H1 (cell line): ENCODE data around the gene LAP3. TPM values are rescaled to one million over a fixed set of nuclear protein-coding genes. Genes with fewer than 3 reads are reported as not detected.

Experiments used
- CTCF ChIA-PET: fragments of 300-600 bp; sonication (Branson Sonifier 250); formaldehyde crosslinking; loops from one replicate; lab custom pipeline; 2021; ENCODE audit not compliant: partially characterized antibody; lab: Charles Lee
- POLR2A ChIA-PET: fragments of 300-600 bp; sonication (Branson Sonifier 250); formaldehyde crosslinking; loops from one replicate; lab custom pipeline; 2021; ENCODE audit warnings: inconsistent platforms; ENCODE audit not compliant: partially characterized antibody; lab: Charles Lee
- DNase-seq, 2 experiments: peaks; one replicate each; pipeline versions ENCODE4 v3.0.0 to v3.0.0-alpha.2; 2010 to 2022; ENCODE audit warnings: low spot score in 2 of 2, low read depth in 1 of 2, mixed read lengths in 1 of 2
- FAIRE-seq: peaks from 2 replicates; lab custom pipeline; 2011; peaks lifted over from hg19 to GRCh38; lab: Jason Lieb, UNC
- H2AFZ ChIP-seq: 2 replicates; pipeline ENCODE4 v1.8.1; 2012; ENCODE audit warnings: low read length, inconsistent platforms
- H2AK5ac ChIP-seq: 2 replicates; pipeline ENCODE4 v1.6.1; 2013; ENCODE audit warnings: low read depth, low read length
- H2BK120ac ChIP-seq: replicated peaks from 2 replicates; pipeline ENCODE3; 2013; ENCODE audit warnings: low read depth, low read length, inconsistent platforms
- H2BK12ac ChIP-seq: 2 replicates; pipeline ENCODE4 v1.6.1; 2013; ENCODE audit warnings: low read depth, low read length
- H2BK15ac ChIP-seq: 2 replicates; pipeline ENCODE4 v1.6.1; 2013; ENCODE audit warnings: low read length
- H2BK20ac ChIP-seq: 2 replicates; pipeline ENCODE4 v1.6.1; 2013; ENCODE audit warnings: low read length
- H2BK5ac ChIP-seq: 2 replicates; pipeline ENCODE4 v1.6.1; 2013; ENCODE audit warnings: low read depth, low read length
- H3K14ac ChIP-seq: 2 replicates; pipeline ENCODE4 v1.6.1; 2013; ENCODE audit warnings: inconsistent platforms; ENCODE audit not compliant: insufficient read length
- H3K18ac ChIP-seq: 2 replicates; pipeline ENCODE4 v1.6.1; 2013; ENCODE audit warnings: low read length; ENCODE audit errors: extremely low read depth
- H3K23ac ChIP-seq: 2 replicates; pipeline ENCODE4 v1.6.1; 2013; ENCODE audit warnings: inconsistent platforms; ENCODE audit not compliant: insufficient read length
- H3K23me2 ChIP-seq: 2 replicates; pipeline ENCODE4 v1.6.1; 2013; ENCODE audit warnings: low read depth, low read length
- H3K27ac ChIP-seq: 2 replicates; pipeline ENCODE4 v1.6.1; 2011; ENCODE audit warnings: low read depth, low read length, inconsistent platforms
- H3K27me3 ChIP-seq, 4 experiments: replicated peaks in 1 of 4; 1 replicate in 1 of 4; 2 replicates in 3 of 4; pipeline versions ENCODE4 v1.6.1 to v1.8.1; 2011 to 2013; ENCODE audit warnings: low read length in 3 of 4, mild to moderate bottlenecking in 3 of 4, inconsistent platforms in 2 of 4, mixed read lengths in 2 of 4, moderate library complexity in 1 of 4; ENCODE audit not compliant: control insufficient read depth in 3 of 4, insufficient read depth in 3 of 4; ENCODE audit errors: extremely low read depth in 1 of 4
- H3K36me3 ChIP-seq, 4 experiments: 2 replicates each; pipeline versions ENCODE4 v1.6.1 to v1.8.1; 2011 to 2013; ENCODE audit warnings: mild to moderate bottlenecking in 4 of 4, low read length in 3 of 4, moderate library complexity in 2 of 4, control low read depth in 1 of 4, inconsistent platforms in 1 of 4; ENCODE audit not compliant: insufficient read depth in 4 of 4, control insufficient read depth in 2 of 4
- H3K4ac ChIP-seq: replicated peaks from 2 replicates; pipeline ENCODE3; 2013; ENCODE audit warnings: low read length, low read depth, mixed read lengths, inconsistent platforms; ENCODE audit not compliant: insufficient read length
- H3K4me1 ChIP-seq, 4 experiments: replicated peaks in 1 of 4; 1 replicate in 1 of 4; 2 replicates in 3 of 4; pipeline versions ENCODE4 v1.6.1 to v1.8.1; 2011 to 2013; ENCODE audit warnings: low read length in 3 of 4, inconsistent platforms in 2 of 4, mixed read lengths in 1 of 4; ENCODE audit not compliant: insufficient read depth in 4 of 4, control insufficient read depth in 3 of 4
- H3K4me2 ChIP-seq, 2 experiments: 2 replicates each; pipeline versions ENCODE4 v1.6.1 to v1.8.1; 2011 to 2013; ENCODE audit warnings: low read depth in 2 of 2, low read length in 2 of 2, control low read depth in 1 of 2, inconsistent platforms in 1 of 2, mild to moderate bottlenecking in 1 of 2; ENCODE audit not compliant: insufficient read depth in 1 of 2
- H3K4me3 ChIP-seq, 4 experiments: fragments of 200-600, 300-600 bp in 1 of 4; sonication (generic), shearing (Covaris generic), sonication (Bioruptor Twin) in 1 of 4; 2 replicates each; pipeline versions ENCODE4 v1.5.1 to v1.8.1; 2011 to 2016; ENCODE audit warnings: low read length in 4 of 4, low read depth in 3 of 4, control low read depth in 2 of 4, inconsistent platforms in 2 of 4, mild to moderate bottlenecking in 2 of 4, mixed read lengths in 1 of 4, moderate library complexity in 1 of 4; ENCODE audit not compliant: insufficient read depth in 2 of 4; ENCODE audit errors: extremely low read depth in 1 of 4
- H3K56ac ChIP-seq: replicated peaks from 2 replicates; pipeline ENCODE3; 2013; ENCODE audit warnings: low read depth, mild to moderate bottlenecking, mixed read lengths, low read length, inconsistent platforms; ENCODE audit not compliant: insufficient read length
- H3K79me1 ChIP-seq: 2 replicates; pipeline ENCODE4 v1.6.1; 2013; ENCODE audit warnings: low read depth, low read length, control low read depth
- H3K79me2 ChIP-seq, 2 experiments: 2 replicates each; pipeline versions ENCODE4 v1.6.1 to v1.8.1; 2012 to 2013; ENCODE audit warnings: low read length in 2 of 2, mild to moderate bottlenecking in 2 of 2, inconsistent platforms in 1 of 2; ENCODE audit not compliant: insufficient read depth in 2 of 2, control insufficient read depth in 1 of 2
- H3K9ac ChIP-seq, 4 experiments: replicated peaks in 1 of 4; 1 replicate in 1 of 4; 2 replicates in 3 of 4; pipeline versions ENCODE4 v1.6.1 to v1.8.1; 2011 to 2013; ENCODE audit warnings: low read depth in 3 of 4, low read length in 3 of 4, control low read depth in 2 of 4, mild to moderate bottlenecking in 2 of 4, moderate library complexity in 2 of 4, inconsistent platforms in 1 of 4; ENCODE audit errors: extremely low read depth in 1 of 4
- H3K9me3 ChIP-seq, 2 experiments: 2 replicates each; pipeline versions ENCODE4 v1.6.1 to v1.8.1; 2012 to 2013; ENCODE audit warnings: mild to moderate bottlenecking in 2 of 2, moderate library complexity in 2 of 2, control low read depth in 1 of 2, inconsistent platforms in 1 of 2, low read depth in 1 of 2, low read length in 1 of 2, mixed read lengths in 1 of 2; ENCODE audit not compliant: insufficient read depth in 2 of 2
- H4K20me1 ChIP-seq, 2 experiments: replicated peaks in 1 of 2; 2 replicates each; pipeline versions ENCODE3 to v1.8.1; 2011 to 2013; ENCODE audit warnings: inconsistent platforms in 2 of 2, low read length in 2 of 2, mild to moderate bottlenecking in 1 of 2; ENCODE audit not compliant: insufficient read depth in 2 of 2, control insufficient read depth in 1 of 2
- H4K5ac ChIP-seq: 2 replicates; pipeline ENCODE4 v1.6.1; 2013; ENCODE audit warnings: low read length, low read depth, mixed read lengths, inconsistent platforms; ENCODE audit not compliant: insufficient read length
- H4K8ac ChIP-seq: 2 replicates; pipeline ENCODE4 v1.8.0; 2013; ENCODE audit warnings: mild to moderate bottlenecking, moderate library complexity, low read length, inconsistent platforms; ENCODE audit not compliant: insufficient read depth; ENCODE audit errors: extremely low read depth
- H4K91ac ChIP-seq: replicated peaks from 2 replicates; pipeline ENCODE3; 2013; ENCODE audit warnings: low read length, mixed read lengths, inconsistent platforms; ENCODE audit not compliant: insufficient read length
- ASH2L ChIP-seq: fragments of 200-600, 300-600 bp; sonication (generic); IDR thresholded peaks from one replicate; pipeline ENCODE4 v1.7.1; 2017; ENCODE audit warnings: low read length
- BCL11A ChIP-seq, 2 experiments: IDR thresholded peaks; one replicate each; pipeline ENCODE4 v1.6.1; 2011; ENCODE audit warnings: low read depth in 2 of 2, low read length in 2 of 2, mild to moderate bottlenecking in 2 of 2
- BRCA1 ChIP-seq: IDR thresholded peaks from 2 replicates; pipeline ENCODE4 v1.6.1; 2012; ENCODE audit warnings: low read depth, low read length, improper control_type of control experiment
- CHD1 ChIP-seq: IDR thresholded peaks from 2 replicates; pipeline ENCODE4 v1.6.1; 2012; ENCODE audit warnings: low read depth, low read length, improper control_type of control experiment
- EZH2 ChIP-seq: fragments of 200-600 bp; sonication (generic); IDR thresholded peaks from 2 replicates; pipeline ENCODE4 v1.7.1; 2012; ENCODE audit warnings: low read depth, mild to moderate bottlenecking, moderate library complexity, low read length, inconsistent platforms; ENCODE audit not compliant: severe bottlenecking
- GABPA ChIP-seq: IDR thresholded peaks from 2 replicates; pipeline ENCODE4 v1.6.1; 2011; ENCODE audit warnings: mild to moderate bottlenecking, low read length, moderate library complexity, borderline replicate concordance; ENCODE audit not compliant: insufficient read depth
- KDM1A ChIP-seq: fragments of 200-600, 300-600 bp; sonication (generic); IDR thresholded peaks from 2 replicates; pipeline ENCODE4 v1.7.1; 2016; ENCODE audit warnings: mild to moderate bottlenecking, low read length, borderline replicate concordance
- PHF8 ChIP-seq: fragments of 200-600 bp; sonication (generic); conservative IDR thresholded peaks from 2 replicates; pipeline ENCODE4 v1.7.1; 2012; ENCODE audit warnings: low read depth, mild to moderate bottlenecking, inconsistent platforms, low read length, moderate library complexity
- POLR2A ChIP-seq, 2 experiments: IDR thresholded peaks; 1 replicate in 1 of 2; 2 replicates in 1 of 2; pipeline ENCODE4 v1.6.1; 2011; ENCODE audit warnings: low read depth in 2 of 2, low read length in 2 of 2, mild to moderate bottlenecking in 2 of 2; ENCODE audit errors: control extremely low read depth in 1 of 2
- POLR2AphosphoS5 ChIP-seq: IDR thresholded peaks from 2 replicates; pipeline ENCODE4 v1.6.1; 2011; ENCODE audit warnings: low read depth, low read length
- POU5F1 ChIP-seq: IDR thresholded peaks from 2 replicates; pipeline ENCODE4 v1.6.1; 2011; ENCODE audit warnings: low read depth, mild to moderate bottlenecking, low read length, moderate library complexity
- RBBP5 ChIP-seq: IDR thresholded peaks from 2 replicates; pipeline ENCODE4 v1.7.1; 2012; ENCODE audit warnings: low read depth, mild to moderate bottlenecking, inconsistent platforms, low read length, moderate library complexity, borderline replicate concordance
- TAF1 ChIP-seq: IDR thresholded peaks from 2 replicates; pipeline ENCODE4 v1.6.1; 2011; ENCODE audit warnings: mild to moderate bottlenecking, low read depth, low read length
- TBP ChIP-seq: IDR thresholded peaks from 2 replicates; pipeline ENCODE4 v1.6.1; 2011; ENCODE audit warnings: low read depth, low read length, improper control_type of control experiment
- TCF12 ChIP-seq: IDR thresholded peaks from 2 replicates; pipeline ENCODE4 v1.6.1; 2011; ENCODE audit warnings: low read depth, mild to moderate bottlenecking, low read length
- ZNF274 ChIP-seq: IDR thresholded peaks from 2 replicates; pipeline ENCODE4 v1.7.0; 2012; ENCODE audit warnings: low read length, borderline replicate concordance; ENCODE audit errors: extremely low read depth
- WGBS, 2 experiments: shearing (Covaris generic) in 1 of 2; methylation state at CpG; one replicate each; pipeline versions ENCODE4 v1.1.6 to v1.1.7; 2013 to 2015; ENCODE audit warnings: low lambda C conversion rate in 2 of 2, mixed read lengths in 2 of 2, inconsistent platforms in 1 of 2, low coverage in 1 of 2, missing lambda C conversion rate in 1 of 2; ENCODE audit not compliant: insufficient replicate concordance in 2 of 2, insufficient coverage in 1 of 2, insufficient read length in 1 of 2; ENCODE audit errors: extremely low coverage in 1 of 2, missing lambda C conversion rate in 1 of 2; 5-methylcytosine and 5-hydroxymethylcytosine counted together
- polyA plus RNA-seq, 7 experiments: library from polyadenylated mRNA; depleted of rRNA in 3 of 7; stranded (reverse) in 5 of 7; unstranded in 2 of 7; fragments of >200 nt in 5 of 7; fragments of 200-250 nt in 2 of 7; gene quantifications; 1 replicate in 5 of 7; 2 replicates in 1 of 7; 4 replicates in 1 of 7; pipeline versions ENCODE4 v1.2.1 to v1.2.3, GENCODE V29; 2011 to 2013; ENCODE audit warnings: missing spikeins in 2 of 7, mixed read lengths in 2 of 7
- total RNA-seq: library from RNA; stranded (reverse); fragmentation: NEBNext Ultra II Directional; extraction: Animal tissue kit (Norgen Biotek cat#: 25700); gene quantifications from 2 replicates; pipeline ENCODE4 v1.2.1, GENCODE V29; 2021

The LAP3 gene
- total and polyA plus RNA-seq, 2 of the 8 experiments (the other 6 are each of a cell fraction or from before 2014, with no cell fraction given), result 28.3 to 50.9 TPM

DNA sequence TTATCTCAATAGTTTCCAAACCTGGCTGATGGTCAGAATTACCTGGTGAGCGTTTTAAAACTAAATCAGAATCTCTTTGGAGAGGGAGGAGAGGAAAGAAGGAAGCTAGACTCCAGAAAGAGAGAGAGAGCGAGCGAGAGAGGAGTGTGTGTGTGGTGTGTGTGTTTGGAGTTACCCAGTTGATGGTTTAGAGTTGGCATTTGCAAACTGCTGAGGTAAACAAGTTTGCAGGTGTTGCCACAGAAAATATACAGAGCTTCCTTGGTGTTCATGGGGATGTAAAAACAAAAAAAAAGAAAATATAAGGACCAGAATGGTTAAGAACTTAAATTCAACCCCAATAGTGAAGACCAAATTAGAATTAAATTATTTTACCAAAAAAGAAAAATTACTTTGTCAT, 26.4 kb upstream of the LAP3 start:
- H3K79me1 ChIP-seq, result no peaks in the 10 kb centered on the region
- no peak overlapping the region for H3K9ac ChIP-seq
- H3K36me3 ChIP-seq, result no peaks in the 10 kb centered on the region
- no peak for FAIRE-seq
- no peak overlapping the region for H2BK15ac ChIP-seq
- no peak overlapping the region for H2BK20ac ChIP-seq
- no peaks in the 10 kb centered on the region for H3K27me3 ChIP-seq
- no peak overlapping the region for H3K4me2 ChIP-seq
- WGBS, 2 experiments, result 96 to 100% methylated on average over 2 to 3 of the region's 3 CpGs
- no peak overlapping the region for H2BK12ac ChIP-seq
- no peak overlapping the region for H3K14ac ChIP-seq
- H3K27ac ChIP-seq, result no peak overlapping the region
- H4K91ac ChIP-seq, result no peak overlapping the region
- ChIA-PET CTCF (interaction anchor here (1.0 kb wide), 1 partner anchor 258 kb away, joined by 3 read pairs; no protein-coding TSS in a partner anchor), POLR2A (no interaction called here)
- no peak overlapping the region for H2AK5ac ChIP-seq
- H4K20me1 ChIP-seq, result no peaks in the 10 kb centered on the region
- no peak overlapping the region for H4K5ac ChIP-seq
- no peaks in the 10 kb centered on the region for H3K4me1 ChIP-seq
- H3K79me2 ChIP-seq, result no peaks in the 10 kb centered on the region
- no peak overlapping the region for H3K56ac ChIP-seq
- no peaks in the 10 kb centered on the region for H3K9me3 ChIP-seq
- no peak overlapping the region for H4K8ac ChIP-seq
- no peak overlapping the region for H3K18ac ChIP-seq
- H2BK5ac ChIP-seq, result no peak overlapping the region
- H3K4me3 ChIP-seq, result no peak overlapping the region
- H2AFZ ChIP-seq, result 0 out of 2 replicates have a peak overlapping the region, but pooled peaks have one; percentile 81
- H2BK120ac ChIP-seq, result no peak overlapping the region
- 0 out of 2 replicates have a peak, but pooled peaks cover 3% of the 10 kb centered on the region for H3K23me2 ChIP-seq
- DNase-seq, result no peak
- no peak overlapping the region for H3K23ac ChIP-seq
- peak overlapping the region; percentile 69 for H3K4ac ChIP-seq
- no peak for TF ChIP-seq CHD1
- no peak for TF ChIP-seq BCL11A (IDR thresholded peaks at IDR 0.05; ENCODE audit: low read depth in 2 of 2, low read length in 2 of 2)
- no peak for TF ChIP-seq GABPA
- TF ChIP-seq KDM1A, result no peak
- no peak for TF ChIP-seq TCF12
- no peak for TF ChIP-seq TBP
- TF ChIP-seq PHF8, result no peak
- TF ChIP-seq EZH2, result no peak
- TF ChIP-seq POU5F1, result no peak
- TF ChIP-seq TAF1, result no peak
- no peak for TF ChIP-seq RBBP5
- no peak for TF ChIP-seq POLR2A (IDR thresholded peaks at IDR 0.05; ENCODE audit: control extremely low read depth in 1 of 2, low read depth in 2 of 2, low read length in 2 of 2)
- TF ChIP-seq ASH2L, result no peak
- TF ChIP-seq POLR2AphosphoS5, result no peak
- TF ChIP-seq ZNF274, result no peak
- TF ChIP-seq BRCA1, result no peak
